ENCODE data around the gene M6PR. TPM values are rescaled to one million over a fixed set of nuclear protein-coding genes. Genes with fewer than 3 reads are reported as not detected.
"Not testable (repeated sequence)": the region's sequence is repeated elsewhere in the genome, so short reads cannot be mapped to it uniquely, and the experiment has no call there.

Gene M6PR
- total and polyA plus RNA-seq, 2 of the 13 experiments (the other 11 are each of a cell fraction or from before 2014, with no cell fraction given), result 98.2 to 127 TPM

DNA sequence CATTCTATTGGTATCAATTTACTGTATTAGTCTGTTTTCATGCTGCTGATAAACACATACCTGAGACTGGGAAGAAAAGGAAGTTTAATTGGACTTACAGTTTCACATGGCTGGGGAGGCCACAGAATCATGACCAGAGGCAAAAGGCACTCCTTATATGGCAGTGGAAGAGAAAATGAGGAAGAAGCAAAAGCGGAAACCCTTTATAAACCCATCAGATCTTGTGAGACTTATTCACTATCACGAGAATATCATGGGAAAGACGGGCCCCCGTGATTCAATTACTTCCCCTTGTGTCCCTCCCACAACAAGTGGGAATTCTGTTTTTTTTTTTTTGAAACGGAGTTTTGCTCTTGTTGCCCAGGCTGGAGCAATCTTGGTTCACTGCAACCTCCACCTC lies 46.7 kb downstream of the M6PR start:
- intact Hi-C loops (cut with micrococcal nuclease; ENCODE audit: unreplicated experiment); H2AFZ ChIP-seq (ENCODE audit: low read length); in situ Hi-C loops (cut with HindIII; ENCODE audit: extremely low pct_ligation_motif_present, low pct_unique_long_range_greater_than_20kb); H3K79me2 ChIP-seq (ENCODE audit: insufficient read depth, low read length); H3K9me3 ChIP-seq (ENCODE audit: low read length); ATAC-seq; H3K4me1 ChIP-seq (ENCODE audit: insufficient read depth, low read length); DNase-seq (ENCODE audit: low spot score); H3K36me3 ChIP-seq (replicated peaks in 1 of 2; ENCODE audit: control insufficient read depth in 1 of 2, insufficient read depth in 2 of 2, low read length in 2 of 2); POLR2A ChIA-PET; H3K27ac ChIP-seq (ENCODE audit: extremely low read length, insufficient read depth, low read length); CTCF ChIA-PET (ENCODE audit: low intra/inter-chr PET ratio, low total read pairs); H3K4me2 ChIP-seq (ENCODE audit: low read depth, low read length); H3K9ac ChIP-seq (ENCODE audit: insufficient read depth, low read depth, low read length); BruUV-seq (replicated peaks); FAIRE-seq; H4K20me1 ChIP-seq (ENCODE audit: insufficient read depth, low read length); H3K4me3 ChIP-seq (replicated peaks in 1 of 3; ENCODE audit: insufficient read depth in 1 of 3, low read depth in 2 of 3, low read length in 3 of 3): not testable (repeated sequence)
- H3K27me3 ChIP-seq (ENCODE audit: control insufficient read depth in 1 of 2, insufficient read depth in 2 of 2, low read length in 2 of 2), result peaks cover 0 to 28% of the 10 kb centered on the region in 2 experiments; a peak in 2 of 5 replicates
- WGBS (ENCODE audit: low lambda C conversion rate), result 22% methylated on average over 5 of the region's 5 CpGs

DNA sequence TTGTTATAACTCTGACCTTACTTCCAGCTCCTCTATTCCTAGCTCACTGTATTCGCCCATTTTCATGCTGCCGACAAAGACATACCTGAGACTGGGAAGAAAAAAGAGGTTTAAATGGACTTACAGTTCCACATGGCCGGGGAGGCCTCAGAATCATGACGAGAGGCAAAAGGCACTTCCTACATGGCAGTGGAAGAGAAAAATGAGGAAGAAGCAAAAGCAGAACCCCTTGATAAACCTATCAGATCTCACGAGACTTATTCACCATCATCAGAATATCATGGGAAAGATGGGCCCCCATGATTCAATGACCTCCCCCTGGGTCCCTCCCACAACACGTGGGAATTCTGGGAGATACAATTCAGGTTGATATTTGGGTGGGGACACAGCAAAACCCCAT lies 49.6 kb downstream of the M6PR start:
- Histone ChIP-seq H3K9ac (ENCODE audit: insufficient read depth, low read depth, low read length) (no peak overlapping the region), H4K20me1 (ENCODE audit: insufficient read depth, low read length) (no peaks in the 10 kb centered on the region), H3K79me2 (ENCODE audit: insufficient read depth, low read length) (no peaks in the 10 kb centered on the region), H3K36me3 (replicated peaks in 1 of 2; ENCODE audit: control insufficient read depth in 1 of 2, insufficient read depth in 2 of 2, low read length in 2 of 2) (no peaks in the 10 kb centered on the region), H2AFZ (ENCODE audit: low read length) (no peak overlapping the region), H3K4me2 (ENCODE audit: low read depth, low read length) (no peak overlapping the region), H3K27ac (ENCODE audit: extremely low read length, insufficient read depth, low read length) (no peak overlapping the region), H3K27me3 (ENCODE audit: control insufficient read depth in 1 of 2, insufficient read depth in 2 of 2, low read length in 2 of 2) (peaks cover 0 to 25% of the 10 kb centered on the region in 2 experiments; a peak in 2 of 5 replicates), H3K9me3 (ENCODE audit: low read length) (no peaks in the 10 kb centered on the region), H3K4me1 (ENCODE audit: insufficient read depth, low read length) (no peaks in the 10 kb centered on the region), H3K4me3 (replicated peaks in 1 of 3; ENCODE audit: insufficient read depth in 1 of 3, low read depth in 2 of 3, low read length in 3 of 3) (no peak overlapping the region)
- WGBS (ENCODE audit: low lambda C conversion rate), result 21% methylated on average over 5 of the region's 6 CpGs
- no peak for FAIRE-seq
- ChIA-PET CTCF (ENCODE audit: low intra/inter-chr PET ratio, low total read pairs) (no interaction called here), POLR2A (no interaction called here)
- in situ Hi-C loops (cut with HindIII; ENCODE audit: extremely low pct_ligation_motif_present, low pct_unique_long_range_greater_than_20kb) (no loop called here), intact Hi-C loops (cut with micrococcal nuclease; ENCODE audit: unreplicated experiment) (no loop called here)
- no TSS peak for BruUV-seq (replicated peaks)
- no peak for ATAC-seq
- DNase-seq (ENCODE audit: low spot score), result no peak
- TF ChIP-seq NR2F2 (IDR thresholded peaks at IDR 0.05; ENCODE audit: borderline replicate concordance, low read depth), result no peak
- no peak for TF ChIP-seq ZFP62 (CRISPR knock-in tag; IDR thresholded peaks at IDR 0.05)
- no peak for TF ChIP-seq KLF6 (CRISPR knock-in tag; IDR thresholded peaks at IDR 0.05)
- TF ChIP-seq, protein P1, sequence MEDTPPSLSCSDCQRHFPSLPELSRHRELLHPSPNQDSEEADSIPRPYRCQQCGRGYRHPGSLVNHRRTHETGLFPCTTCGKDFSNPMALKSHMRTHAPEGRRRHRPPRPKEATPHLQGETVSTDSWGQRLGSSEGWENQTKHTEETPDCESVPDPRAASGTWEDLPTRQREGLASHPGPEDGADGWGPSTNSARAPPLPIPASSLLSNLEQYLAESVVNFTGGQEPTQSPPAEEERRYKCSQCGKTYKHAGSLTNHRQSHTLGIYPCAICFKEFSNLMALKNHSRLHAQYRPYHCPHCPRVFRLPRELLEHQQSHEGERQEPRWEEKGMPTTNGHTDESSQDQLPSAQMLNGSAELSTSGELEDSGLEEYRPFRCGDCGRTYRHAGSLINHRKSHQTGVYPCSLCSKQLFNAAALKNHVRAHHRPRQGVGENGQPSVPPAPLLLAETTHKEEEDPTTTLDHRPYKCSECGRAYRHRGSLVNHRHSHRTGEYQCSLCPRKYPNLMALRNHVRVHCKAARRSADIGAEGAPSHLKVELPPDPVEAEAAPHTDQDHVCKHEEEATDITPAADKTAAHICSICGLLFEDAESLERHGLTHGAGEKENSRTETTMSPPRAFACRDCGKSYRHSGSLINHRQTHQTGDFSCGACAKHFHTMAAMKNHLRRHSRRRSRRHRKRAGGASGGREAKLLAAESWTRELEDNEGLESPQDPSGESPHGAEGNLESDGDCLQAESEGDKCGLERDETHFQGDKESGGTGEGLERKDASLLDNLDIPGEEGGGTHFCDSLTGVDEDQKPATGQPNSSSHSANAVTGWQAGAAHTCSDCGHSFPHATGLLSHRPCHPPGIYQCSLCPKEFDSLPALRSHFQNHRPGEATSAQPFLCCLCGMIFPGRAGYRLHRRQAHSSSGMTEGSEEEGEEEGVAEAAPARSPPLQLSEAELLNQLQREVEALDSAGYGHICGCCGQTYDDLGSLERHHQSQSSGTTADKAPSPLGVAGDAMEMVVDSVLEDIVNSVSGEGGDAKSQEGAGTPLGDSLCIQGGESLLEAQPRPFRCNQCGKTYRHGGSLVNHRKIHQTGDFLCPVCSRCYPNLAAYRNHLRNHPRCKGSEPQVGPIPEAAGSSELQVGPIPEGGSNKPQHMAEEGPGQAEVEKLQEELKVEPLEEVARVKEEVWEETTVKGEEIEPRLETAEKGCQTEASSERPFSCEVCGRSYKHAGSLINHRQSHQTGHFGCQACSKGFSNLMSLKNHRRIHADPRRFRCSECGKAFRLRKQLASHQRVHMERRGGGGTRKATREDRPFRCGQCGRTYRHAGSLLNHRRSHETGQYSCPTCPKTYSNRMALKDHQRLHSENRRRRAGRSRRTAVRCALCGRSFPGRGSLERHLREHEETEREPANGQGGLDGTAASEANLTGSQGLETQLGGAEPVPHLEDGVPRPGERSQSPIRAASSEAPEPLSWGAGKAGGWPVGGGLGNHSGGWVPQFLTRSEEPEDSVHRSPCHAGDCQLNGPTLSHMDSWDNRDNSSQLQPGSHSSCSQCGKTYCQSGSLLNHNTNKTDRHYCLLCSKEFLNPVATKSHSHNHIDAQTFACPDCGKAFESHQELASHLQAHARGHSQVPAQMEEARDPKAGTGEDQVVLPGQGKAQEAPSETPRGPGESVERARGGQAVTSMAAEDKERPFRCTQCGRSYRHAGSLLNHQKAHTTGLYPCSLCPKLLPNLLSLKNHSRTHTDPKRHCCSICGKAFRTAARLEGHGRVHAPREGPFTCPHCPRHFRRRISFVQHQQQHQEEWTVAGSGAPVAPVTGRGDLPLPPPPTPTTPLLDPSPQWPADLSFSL (CRISPR knock-in tag; IDR thresholded peaks at IDR 0.05), result no peak
- TF ChIP-seq, protein P2, sequence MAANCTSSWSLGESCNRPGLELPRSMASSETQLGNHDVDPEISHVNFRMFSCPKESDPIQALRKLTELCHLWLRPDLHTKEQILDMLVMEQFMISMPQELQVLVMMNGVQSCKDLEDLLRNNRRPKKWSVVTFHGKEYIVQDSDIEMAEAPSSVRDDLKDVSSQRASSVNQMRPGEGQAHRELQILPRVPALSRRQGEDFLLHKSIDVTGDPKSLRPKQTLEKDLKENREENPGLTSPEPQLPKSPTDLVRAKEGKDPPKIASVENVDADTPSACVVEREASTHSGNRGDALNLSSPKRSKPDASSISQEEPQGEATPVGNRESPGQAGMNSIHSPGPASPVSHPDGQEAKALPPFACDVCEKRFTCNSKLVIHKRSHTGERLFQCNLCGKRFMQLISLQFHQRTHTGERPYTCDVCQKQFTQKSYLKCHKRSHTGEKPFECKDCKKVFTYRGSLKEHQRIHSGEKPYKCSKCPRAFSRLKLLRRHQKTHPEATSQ (CRISPR knock-in tag; IDR thresholded peaks at IDR 0.05; ENCODE audit: borderline replicate concordance), result no peak
- TF ChIP-seq, protein P3, sequence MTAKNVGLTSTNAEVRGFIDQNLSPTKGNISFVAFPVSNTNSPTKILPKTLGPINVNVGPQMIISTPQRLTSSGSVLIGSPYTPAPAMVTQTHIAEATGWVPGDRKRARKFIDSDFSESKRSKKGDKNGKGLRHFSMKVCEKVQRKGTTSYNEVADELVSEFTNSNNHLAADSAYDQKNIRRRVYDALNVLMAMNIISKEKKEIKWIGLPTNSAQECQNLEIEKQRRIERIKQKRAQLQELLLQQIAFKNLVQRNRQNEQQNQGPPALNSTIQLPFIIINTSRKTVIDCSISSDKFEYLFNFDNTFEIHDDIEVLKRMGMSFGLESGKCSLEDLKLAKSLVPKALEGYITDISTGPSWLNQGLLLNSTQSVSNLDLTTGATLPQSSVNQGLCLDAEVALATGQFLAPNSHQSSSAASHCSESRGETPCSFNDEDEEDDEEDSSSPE (CRISPR knock-in tag; IDR thresholded peaks at IDR 0.05), result no peak
- TF ChIP-seq ZSCAN20 (CRISPR knock-in tag; IDR thresholded peaks at IDR 0.05; ENCODE audit: borderline replicate concordance), result no peak
- TF ChIP-seq ZNF792 (CRISPR knock-in tag; IDR thresholded peaks at IDR 0.05), result no peak
- no peak for TF ChIP-seq ZNF251 (CRISPR knock-in tag; IDR thresholded peaks at IDR 0.05)

Measured in HepG2 (cell line).